Activated naive CD8-positive, alpha-beta T cell treated with anti-CD3 and anti-CD28 coated beads, Interleukin-2, amount 10 ng/mL, durations not matched to agents 7 days and 5 days (primary cell): ENCODE results near the gene LYRM4. TPM values are rescaled to one million over a fixed set of nuclear protein-coding genes. Genes with fewer than 3 reads are reported as not detected.

Experiments used
- microRNA-seq: library from miRNA; unstranded; fragments of <30 nt; microRNA quantifications from one replicate; pipeline ENCODE4 v1.2.0, GENCODE V29; 2022
- total RNA-seq, 2 experiments: library from RNA; stranded (reverse); gene quantifications; one replicate each; pipeline ENCODE4 v1.2.3, GENCODE V29; 2021

LYRM4 gene
- total RNA-seq, 2 experiments from 2014 or later, result 26.5 to 27.1 TPM

Small RNA genes within 50 kb of the gene (microRNA-seq; reads per million reads assigned to microRNA genes)
- not detected for gene MIR3691

Other genes starting within 250 kb of the LYRM4 start
- gene PPP1R3G, start 175.6 kb downstream of the LYRM4 start, total RNA-seq, result under 1 TPM; 0.11 to 0.17 TPM
- gene FARS2, start 563 bp upstream of the LYRM4 start, total RNA-seq, result 10 to 100 TPM; 15.5 to 18.4 TPM